Skeletal muscle tissue (tissue), 4 donors: ENCODE measurements around the gene KCNJ1. TPM values are rescaled to one million over a fixed set of nuclear protein-coding genes. Genes with fewer than 3 reads are reported as not detected.

ENCODE experiments used
- H3K27ac ChIP-seq: one replicate; pipeline ENCODE4 v1.7.0; 2013; ENCODE audit warnings: mild to moderate bottlenecking, low read depth, low read length, inconsistent platforms
- H3K27me3 ChIP-seq, 3 donors: one replicate each; pipeline ENCODE4 v1.7.0; 2013; ENCODE audit warnings: low read length in 3 of 3; ENCODE audit not compliant: control insufficient read depth in 3 of 3, insufficient read depth in 3 of 3
- H3K36me3 ChIP-seq, 3 donors: one replicate each; pipeline ENCODE4 v1.7.0; 2013; ENCODE audit warnings: low read length in 3 of 3; ENCODE audit not compliant: control insufficient read depth in 3 of 3, insufficient read depth in 3 of 3
- H3K4me1 ChIP-seq, 3 donors: one replicate each; pipeline ENCODE4 v1.7.0; 2013; ENCODE audit warnings: low read length in 3 of 3, mild to moderate bottlenecking in 3 of 3; ENCODE audit not compliant: control insufficient read depth in 3 of 3, insufficient read depth in 3 of 3
- H3K4me3 ChIP-seq, 3 donors: one replicate each; pipeline ENCODE4 v1.7.0; 2013; ENCODE audit warnings: low read length in 3 of 3
- H3K9ac ChIP-seq, 3 donors: one replicate each; pipeline ENCODE4 v1.7.0; 2013; ENCODE audit warnings: low read length in 3 of 3, mild to moderate bottlenecking in 3 of 3, moderate library complexity in 2 of 3, low read depth in 1 of 3
- H3K9me3 ChIP-seq, 3 donors: one replicate each; pipeline ENCODE4 v1.7.0; 2013; ENCODE audit warnings: low read length in 3 of 3; ENCODE audit not compliant: control insufficient read depth in 3 of 3
- total RNA-seq: library from RNA; depleted of rRNA; stranded (reverse); fragments of >200 nt; gene quantifications from one replicate; pipeline ENCODE4 v1.2.3, GENCODE V29; 2014
- donor health status: Osteomylitis.

KCNJ1 gene
- total RNA-seq, 1 donor from 2014 or later: not detected

GRCh38 chr11:128796270-128796669, 70.8 kb downstream of the KCNJ1 start:
- no peak overlapping the region for H3K9ac ChIP-seq
- no peak overlapping the region for H3K27ac ChIP-seq
- H3K36me3 ChIP-seq: peaks cover 4 to 11% (median 5%) of the 10 kb centered on the region in 3 donors
- no peak overlapping the region for H3K4me3 ChIP-seq
- no peaks in the 10 kb centered on the region for H3K27me3 ChIP-seq
- H3K4me1 ChIP-seq: no peaks in the 10 kb centered on the region
- H3K9me3 ChIP-seq: no peaks in the 10 kb centered on the region

GRCh38 chr11:128790196-128790595, 76.9 kb downstream of the KCNJ1 start:
- no peak overlapping the region for H3K27ac ChIP-seq
- H3K27me3 ChIP-seq: no peaks in the 10 kb centered on the region
- H3K4me1 ChIP-seq: peaks cover 0 to 4% (median 0%) of the 10 kb centered on the region in 3 donors
- H3K9ac ChIP-seq: no peak overlapping the region
- no peak overlapping the region for H3K4me3 ChIP-seq
- H3K36me3 ChIP-seq: peaks cover 0 to 15% (median 4%) of the 10 kb centered on the region in 3 donors
- no peaks in the 10 kb centered on the region for H3K9me3 ChIP-seq

- Histone ChIP-seq H3K36me3 (peaks cover 0 to 15% (median 4%) of the 10 kb centered on the region in 3 donors), H3K4me3 (no peak overlapping the region), H3K9me3 (no peaks in the 10 kb centered on the region), H3K9ac (no peak overlapping the region), H3K4me1 (peaks cover 0 to 4% (median 0%) of the 10 kb centered on the region in 3 donors), H3K27ac (no peak overlapping the region), H3K27me3 (no peaks in the 10 kb centered on the region)
Observed at GRCh38 chr11:128789497-128790150, 77.5 kb downstream of the KCNJ1 start.

Other genes with a start within 250 kb of the KCNJ1 start
- gene FLI1, start 173.2 kb downstream of the KCNJ1 start, total RNA-seq: 9.4 TPM
- 0.52 TPM for gene KCNJ5, start 24.1 kb upstream of the KCNJ1 start, total RNA-seq
- gene TP53AIP1, start 75.6 kb upstream of the KCNJ1 start, total RNA-seq: not detected